ENCODE data around the gene NACC1.

NACC1 gene

GRCh38 chr19:13082192-13083007, 35.7 kb upstream of the NACC1 start:
- ChIA-PET POLR2A (interaction anchor here (0.6 kb wide), 1 partner anchor 252 kb away, joined by 3 read pairs; no protein-coding TSS in a partner anchor), CTCF (interaction anchor here (0.5 to 5.9 kb wide), 8 partner anchors 9 to 117 kb away, joined by 3 to 41 read pairs (median 6); no protein-coding TSS in a partner anchor)
- TF ChIP-seq ZIC2 (tag by site-specific recombination; IDR thresholded peaks at IDR 0.05) (peak; percentile 90), ZNF394 (tag by site-specific recombination; IDR thresholded peaks at IDR 0.05; ENCODE audit: borderline replicate concordance) (peak; percentile 64; the same call in 1 of the 2 replicates), ZBTB10 (tag by site-specific recombination; IDR thresholded peaks at IDR 0.05) (no peak), MYNN (tag by site-specific recombination; IDR thresholded peaks at IDR 0.05; ENCODE audit: borderline replicate concordance) (peak; percentile 53; the same call in 1 of the 2 replicates), OSR2 (tag by site-specific recombination; IDR thresholded peaks at IDR 0.05) (peak; percentile 86), PRDM4 (tag by site-specific recombination; IDR thresholded peaks at IDR 0.05) (peak; percentile 91), ZNF521 (tag by site-specific recombination; IDR thresholded peaks at IDR 0.05) (no peak), ZNF518A (tag by site-specific recombination; conservative IDR thresholded peaks at IDR 0.05; ENCODE audit: low read depth) (no peak), CTCF (tag by site-specific recombination; IDR thresholded peaks at IDR 0.05) (peak; percentile 18; the same call in 1 of the 2 replicates), ZNF600 (tag by site-specific recombination; IDR thresholded peaks at IDR 0.05) (peak; percentile 71; the same call in 1 of the 2 replicates), PATZ1 (tag by site-specific recombination; IDR thresholded peaks at IDR 0.05) (peak; percentile 41; the same call in 1 of the 2 replicates), ZBTB6 (tag by site-specific recombination; IDR thresholded peaks at IDR 0.05) (peak; percentile 53; the same call in 1 of the 2 replicates), ZFHX2 (tag by site-specific recombination; conservative IDR thresholded peaks at IDR 0.05) (peak; percentile 38), SP7 (tag by site-specific recombination; IDR thresholded peaks at IDR 0.05) (peak; percentile 88)
- Histone ChIP-seq H3K27ac (ENCODE audit: extremely low read depth, low read depth, low read length) (no peak overlapping the region), H3K9me3 (ENCODE audit: control insufficient read depth, insufficient read depth, low read depth, low read length) (no peaks in the 10 kb centered on the region), H3K4me3 (ENCODE audit: low read depth, low read length) (no peak overlapping the region), H3K4me1 (ENCODE audit: control insufficient read depth, insufficient read depth, low read length) (peaks cover 14% of the 10 kb centered on the region), H3K36me3 (ENCODE audit: control insufficient read depth in 2 of 2, insufficient read depth in 1 of 2, low read length in 2 of 2) (no peaks in the 10 kb centered on the region; a peak in 1 of 3 replicates)
